ENCODE measurements around the gene PHYKPL. TPM values are rescaled to one million over a fixed set of nuclear protein-coding genes. Genes with fewer than 3 reads are reported as not detected.

PHYKPL gene
- total RNA-seq, 1 donor from 2014 or later: 77.8 TPM

GRCh38 chr5:178204182-178204934 is 28.2 kb downstream of the PHYKPL start, which contains the start of gene HNRNPAB:
Gene HNRNPAB, plus strand, starts transcription at chr5:178204533. Its CDS starts 305 bp downstream, at chr5:178204838.
- Histone ChIP-seq H3K27ac (peak within 1 kb of the TSS; percentile 77), H3K4me3 (peak within 1 kb of the TSS; percentile 59 to 93), H3K27me3 (no peaks in the 10 kb centered on the region), H3K36me3 (peaks cover 1 to 31% of the 10 kb centered on the region in 2 donors), H3K4me1 (peaks cover 42% of the 10 kb centered on the region), H3K9me3 (no peaks in the 10 kb centered on the region)
- DNase-seq (ENCODE audit: extremely low spot score in 2 of 2): peak in 1 of 2 donors; percentile 99
- intact Hi-C loops (cut with DNase I): loop anchor here (2.0 kb wide), 1 partner anchor 26 kb away; no protein-coding TSS in a partner anchor
- TF ChIP-seq POLR2AphosphoS5 (IDR thresholded peaks at IDR 0.05; ENCODE audit: insufficient read depth in 1 of 2, low read depth in 1 of 2) (peak; percentile 93 to 99), CTCF (IDR thresholded peaks at IDR 0.05) (no peak), POLR2A (IDR thresholded peaks at IDR 0.05) (peak in 1 of 2 donors; percentile 99)

- peak in 1 of 2 donors; percentile 93 for DNase-seq (ENCODE audit: extremely low spot score in 2 of 2)
- intact Hi-C loops (cut with DNase I): loop anchor here (2.0 kb wide), 1 partner anchor 27 kb away; no protein-coding TSS in a partner anchor
- H3K27me3 ChIP-seq: no peaks in the 10 kb centered on the region
- no peaks in the 10 kb centered on the region for H3K9me3 ChIP-seq
- H3K27ac ChIP-seq: no peak overlapping the region
- H3K4me3 ChIP-seq: peak overlapping the region; percentile 59 to 93
- H3K36me3 ChIP-seq: peaks cover 0 to 25% of the 10 kb centered on the region in 2 donors
- peaks cover 42% of the 10 kb centered on the region for H3K4me1 ChIP-seq
- no peak for TF ChIP-seq CTCF (IDR thresholded peaks at IDR 0.05)
- no peak for TF ChIP-seq POLR2A (IDR thresholded peaks at IDR 0.05)
- no peak for TF ChIP-seq POLR2AphosphoS5 (IDR thresholded peaks at IDR 0.05; ENCODE audit: insufficient read depth in 1 of 2, low read depth in 1 of 2)
Observed at GRCh38 chr5:178203670-178204181, 28.9 kb downstream of the PHYKPL start.

- no peak overlapping the region for H3K4me3 ChIP-seq
- no peaks in the 10 kb centered on the region for H3K27me3 ChIP-seq
- peaks cover 35% of the 10 kb centered on the region for H3K4me1 ChIP-seq
- no peak for DNase-seq (ENCODE audit: extremely low spot score in 2 of 2)
- intact Hi-C loops (cut with DNase I): no loop called here
- H3K36me3 ChIP-seq: peaks cover 0 to 13% of the 10 kb centered on the region in 2 donors
- H3K27ac ChIP-seq: no peak overlapping the region
- TF ChIP-seq POLR2AphosphoS5 (IDR thresholded peaks at IDR 0.05; ENCODE audit: insufficient read depth in 1 of 2, low read depth in 1 of 2): no peak
- TF ChIP-seq POLR2A (IDR thresholded peaks at IDR 0.05): no peak
- no peak for TF ChIP-seq CTCF (IDR thresholded peaks at IDR 0.05)
- H3K9me3 ChIP-seq: no peaks in the 10 kb centered on the region
Observed at GRCh38 chr5:178202541-178202940, 30.1 kb downstream of the PHYKPL start.

- no peak for TF ChIP-seq POLR2A (IDR thresholded peaks at IDR 0.05)
- no peak for TF ChIP-seq POLR2AphosphoS5 (IDR thresholded peaks at IDR 0.05; ENCODE audit: insufficient read depth in 1 of 2, low read depth in 1 of 2)
- no peak for TF ChIP-seq CTCF (IDR thresholded peaks at IDR 0.05)
- intact Hi-C loops (cut with DNase I): no loop called here
- no peak overlapping the region for H3K4me3 ChIP-seq
Observed at GRCh38 chr5:178201927-178202235, 30.7 kb downstream of the PHYKPL start.

More at GRCh38 chr5:178201927-178202235, 30.7 kb downstream of the PHYKPL start:
- Histone ChIP-seq H3K9me3 (no peaks in the 10 kb centered on the region), H3K36me3 (peaks cover 0 to 6% of the 10 kb centered on the region in 2 donors), H3K27ac (no peak overlapping the region), H3K4me1 (peaks cover 28% of the 10 kb centered on the region), H3K27me3 (no peaks in the 10 kb centered on the region)
- DNase-seq (ENCODE audit: extremely low spot score in 2 of 2): no peak
